ENCODE results near the gene DPM2. TPM values are rescaled to one million over a fixed set of nuclear protein-coding genes. Genes with fewer than 3 reads are reported as not detected.
A peak's percentile ranks its signal among the peaks of the same experiment; 100 is the strongest.

Gene DPM2
- total RNA-seq, 6 experiments from 2014 or later: 10.6 to 19.1 (median 13.9) TPM

GRCh38 chr9:127973169-127974000 is 35.7 kb upstream of the DPM2 start:
- intact Hi-C loops (cut with DNase I): no loop called here
- peak overlapping the region; percentile 13 to 63 (median 40) for H3K27ac ChIP-seq
- peak overlapping the region in 2 of 3 donors; percentile 24 to 25 for H3K4me3 ChIP-seq
- TF ChIP-seq CTCF (IDR thresholded peaks at IDR 0.05): peak; percentile 10 to 38 (median 22)
- peak; percentile 11 for TF ChIP-seq POLR2A (IDR thresholded peaks at IDR 0.05)
- DNase-seq (peak; percentile 82 to 95 (median 95)), ATAC-seq (peak; percentile 71 to 85 (median 81))
- peaks cover 0 to 90% (median 46%) of the 10 kb centered on the region in 4 donors for H3K4me1 ChIP-seq
- no peaks in the 10 kb centered on the region for H3K36me3 ChIP-seq
- no peaks in the 10 kb centered on the region for H3K27me3 ChIP-seq
- WGBS (ENCODE audit: insufficient coverage, low coverage, low lambda C conversion rate, missing lambda C conversion rate): 34% methylated on average over 4 of the region's 17 CpGs
- H3K9me3 ChIP-seq: no peaks in the 10 kb centered on the region

DNA sequence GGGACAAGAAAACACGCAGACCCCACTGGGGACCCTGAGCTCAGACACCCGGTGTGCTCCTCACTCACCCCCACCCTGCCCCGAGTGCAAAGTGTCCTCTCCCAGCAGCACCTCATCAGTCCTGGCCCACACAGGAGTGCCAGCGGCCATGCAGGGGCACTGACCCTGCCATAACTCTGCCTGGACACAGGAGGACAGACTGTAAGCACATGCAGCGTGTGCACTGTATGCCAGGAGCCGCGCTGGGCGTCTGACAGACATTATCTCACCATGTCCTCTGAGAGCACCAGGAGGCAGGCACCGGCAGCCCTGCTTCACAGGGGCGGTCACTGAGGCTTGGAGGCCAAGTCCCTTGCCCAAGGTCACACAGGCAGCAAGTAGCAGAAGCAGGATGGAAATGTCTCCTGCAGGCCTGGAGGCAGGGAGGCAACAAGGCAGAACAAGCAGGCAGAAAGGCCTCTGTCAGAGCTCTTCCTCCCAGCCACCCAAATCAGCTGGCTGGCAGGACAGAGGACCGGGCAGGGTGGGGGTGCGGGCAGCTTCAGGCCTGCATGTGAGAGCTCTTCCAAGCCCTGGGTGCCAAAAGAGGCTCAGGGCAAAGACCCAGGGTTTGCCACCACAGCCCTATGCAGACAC is 34.7 kb upstream of the DPM2 start:
- 40% methylated on average over 2 of the region's 12 CpGs for WGBS (ENCODE audit: insufficient coverage, low coverage, low lambda C conversion rate, missing lambda C conversion rate)
- peak in 1 of 3 donors; percentile 72 for DNase-seq
- Histone ChIP-seq H3K27ac (peak overlapping the region in 1 of 3 donors; percentile 63), H3K36me3 (no peaks in the 10 kb centered on the region), H3K27me3 (no peaks in the 10 kb centered on the region), H3K4me3 (no peak overlapping the region), H3K9me3 (no peaks in the 10 kb centered on the region), H3K4me1 (peaks cover 0 to 98% (median 42%) of the 10 kb centered on the region in 4 donors)
- TF ChIP-seq CTCF (IDR thresholded peaks at IDR 0.05) (no peak), POLR2A (IDR thresholded peaks at IDR 0.05) (no peak)
- intact Hi-C loops (cut with DNase I): no loop called here
- peak; percentile 2 to 17 (median 8) for ATAC-seq

- Histone ChIP-seq H3K27ac (no peak overlapping the region), H3K27me3 (no peaks in the 10 kb centered on the region), H3K4me3 (no peak overlapping the region), H3K9me3 (no peaks in the 10 kb centered on the region), H3K4me1 (peaks cover 0 to 96% (median 42%) of the 10 kb centered on the region in 4 donors), H3K36me3 (no peaks in the 10 kb centered on the region)
- DNase-seq (no peak), ATAC-seq (no peak)
- TF ChIP-seq POLR2A (IDR thresholded peaks at IDR 0.05) (no peak), CTCF (IDR thresholded peaks at IDR 0.05) (no peak)
- 19% methylated on average over 8 of the region's 20 CpGs for WGBS (ENCODE audit: insufficient coverage, low coverage, low lambda C conversion rate, missing lambda C conversion rate)
- intact Hi-C loops (cut with DNase I): no loop called here
These were observed 33.9 kb upstream of the DPM2 start for GRCh38 chr9:127971357-127972235.
